ENCODE data around the gene DTHD1. TPM values are rescaled to one million over a fixed set of nuclear protein-coding genes. Genes with fewer than 3 reads are reported as not detected.

The DTHD1 gene
- not detected for total RNA-seq (ENCODE audit: unreplicated experiment)
- long read RNA-seq = 0 reads

DNA sequence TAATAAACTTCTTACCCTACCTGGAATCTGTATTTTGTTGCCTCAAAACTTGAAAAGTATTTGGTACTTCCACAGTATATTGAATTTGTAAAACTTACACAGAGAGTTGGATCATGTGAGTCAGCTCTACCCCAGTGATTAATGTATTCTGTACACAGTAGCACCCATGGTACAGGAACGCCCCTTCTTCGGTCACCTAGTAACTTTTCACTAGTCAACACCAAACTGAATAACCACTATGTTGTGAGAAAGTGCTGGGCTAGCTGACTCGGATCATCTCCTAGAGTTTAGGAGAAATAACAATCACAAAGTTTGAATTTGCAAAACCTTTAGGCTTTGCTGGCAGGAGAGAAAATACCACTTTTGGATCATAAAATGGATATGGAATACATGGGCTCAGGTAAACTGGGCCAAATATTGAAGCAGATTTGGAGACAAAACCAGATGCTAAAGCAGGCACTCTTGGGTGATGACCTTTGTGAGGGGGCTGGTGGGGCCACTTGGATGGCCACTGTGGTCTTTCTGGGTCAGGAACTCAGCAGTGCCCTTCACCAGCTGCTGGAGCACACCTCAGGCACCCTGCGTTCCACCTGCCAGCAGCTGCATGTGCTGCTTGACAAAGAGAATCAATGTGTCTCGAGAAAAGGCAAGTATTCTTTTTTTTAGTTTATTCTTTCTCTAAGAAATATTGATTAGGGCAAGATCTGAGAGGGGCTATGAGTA lies at the start of gene DTHD1:
Gene DTHD1 (plus strand): TSS at position 233 of the 723 bp plus-strand sequence. CDS start 143 bp downstream, at position 376.
- no peaks in the 10 kb centered on the region for H3K36me3 Mint-ChIP-seq (ENCODE audit: low read depth, unreplicated experiment)
- TF ChIP-seq, protein P1, sequence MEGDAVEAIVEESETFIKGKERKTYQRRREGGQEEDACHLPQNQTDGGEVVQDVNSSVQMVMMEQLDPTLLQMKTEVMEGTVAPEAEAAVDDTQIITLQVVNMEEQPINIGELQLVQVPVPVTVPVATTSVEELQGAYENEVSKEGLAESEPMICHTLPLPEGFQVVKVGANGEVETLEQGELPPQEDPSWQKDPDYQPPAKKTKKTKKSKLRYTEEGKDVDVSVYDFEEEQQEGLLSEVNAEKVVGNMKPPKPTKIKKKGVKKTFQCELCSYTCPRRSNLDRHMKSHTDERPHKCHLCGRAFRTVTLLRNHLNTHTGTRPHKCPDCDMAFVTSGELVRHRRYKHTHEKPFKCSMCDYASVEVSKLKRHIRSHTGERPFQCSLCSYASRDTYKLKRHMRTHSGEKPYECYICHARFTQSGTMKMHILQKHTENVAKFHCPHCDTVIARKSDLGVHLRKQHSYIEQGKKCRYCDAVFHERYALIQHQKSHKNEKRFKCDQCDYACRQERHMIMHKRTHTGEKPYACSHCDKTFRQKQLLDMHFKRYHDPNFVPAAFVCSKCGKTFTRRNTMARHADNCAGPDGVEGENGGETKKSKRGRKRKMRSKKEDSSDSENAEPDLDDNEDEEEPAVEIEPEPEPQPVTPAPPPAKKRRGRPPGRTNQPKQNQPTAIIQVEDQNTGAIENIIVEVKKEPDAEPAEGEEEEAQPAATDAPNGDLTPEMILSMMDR (IDR thresholded peaks at IDR 0.05; ENCODE audit: unreplicated experiment) = no peak

DNA sequence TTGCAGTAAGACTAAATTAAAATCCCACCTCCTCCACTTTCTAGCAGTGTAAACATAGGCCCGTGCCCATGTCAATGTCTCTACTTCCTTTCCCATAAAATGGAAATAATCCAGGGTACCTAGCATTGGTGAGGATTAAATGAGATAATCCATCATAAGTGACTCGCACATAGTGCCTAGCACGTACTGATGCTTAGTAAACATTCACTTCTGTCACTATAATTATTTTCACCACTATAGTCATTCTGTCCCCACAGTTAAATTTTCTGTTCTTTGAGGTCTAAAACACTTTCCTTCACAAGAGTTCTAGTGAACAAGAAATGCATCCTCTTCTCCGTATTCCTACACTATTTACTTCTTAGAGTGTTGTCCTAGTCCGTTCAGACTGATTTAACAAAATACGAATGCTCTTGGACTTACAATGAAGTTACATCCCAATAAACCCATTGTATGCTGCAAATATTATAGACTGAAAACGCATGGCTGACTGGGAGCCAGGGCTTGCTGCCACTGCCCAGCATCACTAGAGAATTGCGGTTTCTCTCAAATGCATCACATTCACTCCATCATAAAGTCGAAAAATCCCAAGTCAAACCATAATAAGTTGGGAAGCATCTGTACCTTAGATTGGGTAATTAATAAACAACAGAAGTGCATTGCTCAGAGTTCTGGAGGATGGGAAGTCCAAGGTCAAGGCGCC lies 47.7 kb upstream of the DTHD1 start:
- H3K36me3 Mint-ChIP-seq (ENCODE audit: low read depth, unreplicated experiment) = peaks cover 18% of the 10 kb centered on the region
- no peak overlapping the region for H3K27ac Mint-ChIP-seq (ENCODE audit: unreplicated experiment)
- TF ChIP-seq, protein P1 (IDR thresholded peaks at IDR 0.05; ENCODE audit: unreplicated experiment) = no peak
- peaks cover 1% of the 10 kb centered on the region for H3K27me3 Mint-ChIP-seq (ENCODE audit: unreplicated experiment)
- DNase-seq (ENCODE audit: low spot score) = no peak
- no peaks in the 10 kb centered on the region for H3K4me1 Mint-ChIP-seq (ENCODE audit: unreplicated experiment)
- H3K9me3 Mint-ChIP-seq (ENCODE audit: unreplicated experiment) = no peaks in the 10 kb centered on the region
- H3K4me3 Mint-ChIP-seq (ENCODE audit: unreplicated experiment) = no peak overlapping the region

More for the DNA sequence above, at the start of gene DTHD1:
- Mint-ChIP-seq H3K27me3 (ENCODE audit: unreplicated experiment) (no peaks in the 10 kb centered on the region), H3K4me1 (ENCODE audit: unreplicated experiment) (peaks cover 13% of the 10 kb centered on the region), H3K27ac (ENCODE audit: unreplicated experiment) (no peak within 1 kb of the TSS), H3K4me3 (ENCODE audit: unreplicated experiment) (no peak within 1 kb of the TSS), H3K9me3 (ENCODE audit: unreplicated experiment) (no peaks in the 10 kb centered on the region)
- no peak for DNase-seq (ENCODE audit: low spot score)

DNA sequence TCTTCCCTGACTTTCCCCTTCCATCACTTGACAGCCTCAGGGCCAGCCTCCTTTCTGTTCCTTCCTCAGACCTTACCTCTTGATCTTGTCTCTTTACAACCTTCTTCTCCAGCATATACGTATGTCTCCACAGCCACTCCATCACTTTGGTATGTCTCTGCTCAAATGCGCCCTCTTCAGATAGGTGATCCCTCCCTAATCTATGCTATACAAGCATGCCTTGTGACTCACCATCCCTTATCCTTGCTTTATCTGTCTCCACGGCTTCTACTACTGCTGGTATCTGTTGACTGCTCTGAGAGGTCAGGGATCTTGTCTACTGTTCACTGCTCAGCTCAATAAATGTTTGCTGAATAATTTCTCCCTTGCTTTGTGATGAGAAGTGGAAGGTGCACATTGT lies 46.1 kb upstream of the DTHD1 start:
- H3K4me1 Mint-ChIP-seq (ENCODE audit: unreplicated experiment) = peaks cover under 1% of the 10 kb centered on the region
- H3K4me3 Mint-ChIP-seq (ENCODE audit: unreplicated experiment) = peak overlapping the region; percentile 14
- peaks cover 18% of the 10 kb centered on the region for H3K36me3 Mint-ChIP-seq (ENCODE audit: low read depth, unreplicated experiment)
- TF ChIP-seq, protein P1 (IDR thresholded peaks at IDR 0.05; ENCODE audit: unreplicated experiment) = no peak
- H3K27ac Mint-ChIP-seq (ENCODE audit: unreplicated experiment) = no peak overlapping the region
- H3K27me3 Mint-ChIP-seq (ENCODE audit: unreplicated experiment) = peaks cover 1% of the 10 kb centered on the region
- no peak for DNase-seq (ENCODE audit: low spot score)
- no peaks in the 10 kb centered on the region for H3K9me3 Mint-ChIP-seq (ENCODE audit: unreplicated experiment)

DNA sequence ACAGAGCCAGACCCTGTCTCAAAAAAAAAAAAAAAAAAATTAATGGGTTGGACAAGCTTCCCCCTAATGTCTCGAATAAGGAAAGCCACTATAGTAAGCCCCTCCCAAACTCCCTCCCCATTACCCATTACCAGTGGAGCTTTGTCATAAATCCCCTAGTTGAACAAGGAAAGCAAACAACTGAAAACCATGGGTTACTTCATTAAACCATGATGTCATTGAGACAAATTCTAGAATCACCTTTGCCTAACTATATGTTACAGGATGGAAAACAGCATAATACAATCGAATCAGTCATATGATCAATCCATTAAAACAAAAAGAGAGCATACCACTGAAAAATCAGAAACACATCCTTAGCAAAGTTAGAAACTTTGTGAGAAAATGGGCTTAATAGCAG lies 45.3 kb upstream of the DTHD1 start:
- no peak overlapping the region for H3K4me3 Mint-ChIP-seq (ENCODE audit: unreplicated experiment)
- H3K27ac Mint-ChIP-seq (ENCODE audit: unreplicated experiment) = no peak overlapping the region
- peaks cover 4% of the 10 kb centered on the region for H3K4me1 Mint-ChIP-seq (ENCODE audit: unreplicated experiment)
- DNase-seq (ENCODE audit: low spot score) = no peak
- TF ChIP-seq, protein P1 (IDR thresholded peaks at IDR 0.05; ENCODE audit: unreplicated experiment) = no peak
- H3K9me3 Mint-ChIP-seq (ENCODE audit: unreplicated experiment) = no peaks in the 10 kb centered on the region
- H3K36me3 Mint-ChIP-seq (ENCODE audit: low read depth, unreplicated experiment) = peaks cover 18% of the 10 kb centered on the region
- H3K27me3 Mint-ChIP-seq (ENCODE audit: unreplicated experiment) = peaks cover 1% of the 10 kb centered on the region

All from endothelial cell (in vitro differentiated cells).